ENCODE measurements around the gene EPHB6.

EPHB6 gene

DNA sequence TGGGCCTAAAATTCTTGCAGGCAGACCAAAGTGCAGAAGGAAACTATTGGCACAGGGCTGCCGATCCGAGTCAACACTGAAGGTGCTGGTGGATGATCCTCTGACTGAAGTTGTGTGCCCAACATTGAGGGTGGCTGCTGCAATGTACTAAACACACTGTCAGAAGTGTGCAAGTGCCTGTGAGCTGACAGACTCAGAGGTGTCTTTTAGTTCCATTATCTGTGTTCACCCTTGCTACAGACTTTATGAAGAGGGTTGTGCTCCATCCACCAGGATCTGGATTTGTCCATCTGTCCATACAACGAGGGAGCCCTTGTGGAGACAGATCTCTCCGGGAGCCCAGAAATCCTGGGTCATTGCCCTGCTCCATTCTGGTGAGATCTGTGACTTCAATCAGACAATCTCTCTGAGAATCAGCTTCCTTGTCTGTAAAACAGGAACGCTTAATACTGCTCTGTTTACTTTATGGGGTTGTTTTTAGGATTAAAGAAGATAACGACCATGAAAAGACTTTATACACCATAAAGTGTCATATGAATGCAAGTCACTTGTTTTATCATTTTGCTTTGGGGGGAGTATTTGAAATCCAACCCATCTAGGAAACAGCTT is 40.2 kb downstream of the EPHB6 start (continued):
- TF ChIP-seq ZNF19 (tag by site-specific recombination; IDR thresholded peaks at IDR 0.05; ENCODE audit: low read depth) (no peak), ZNF2 (tag by site-specific recombination; IDR thresholded peaks at IDR 0.05) (no peak), ZNF785 (tag by site-specific recombination; IDR thresholded peaks at IDR 0.05) (no peak), ZNF292 (tag by site-specific recombination; IDR thresholded peaks at IDR 0.05; ENCODE audit: borderline replicate concordance, low read depth) (no peak)
- TF ChIP-seq, protein P1, sequence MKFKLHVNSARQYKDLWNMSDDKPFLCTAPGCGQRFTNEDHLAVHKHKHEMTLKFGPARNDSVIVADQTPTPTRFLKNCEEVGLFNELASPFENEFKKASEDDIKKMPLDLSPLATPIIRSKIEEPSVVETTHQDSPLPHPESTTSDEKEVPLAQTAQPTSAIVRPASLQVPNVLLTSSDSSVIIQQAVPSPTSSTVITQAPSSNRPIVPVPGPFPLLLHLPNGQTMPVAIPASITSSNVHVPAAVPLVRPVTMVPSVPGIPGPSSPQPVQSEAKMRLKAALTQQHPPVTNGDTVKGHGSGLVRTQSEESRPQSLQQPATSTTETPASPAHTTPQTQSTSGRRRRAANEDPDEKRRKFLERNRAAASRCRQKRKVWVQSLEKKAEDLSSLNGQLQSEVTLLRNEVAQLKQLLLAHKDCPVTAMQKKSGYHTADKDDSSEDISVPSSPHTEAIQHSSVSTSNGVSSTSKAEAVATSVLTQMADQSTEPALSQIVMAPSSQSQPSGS (tag by site-specific recombination; IDR thresholded peaks at IDR 0.05; ENCODE audit: low read depth): no peak

DNA sequence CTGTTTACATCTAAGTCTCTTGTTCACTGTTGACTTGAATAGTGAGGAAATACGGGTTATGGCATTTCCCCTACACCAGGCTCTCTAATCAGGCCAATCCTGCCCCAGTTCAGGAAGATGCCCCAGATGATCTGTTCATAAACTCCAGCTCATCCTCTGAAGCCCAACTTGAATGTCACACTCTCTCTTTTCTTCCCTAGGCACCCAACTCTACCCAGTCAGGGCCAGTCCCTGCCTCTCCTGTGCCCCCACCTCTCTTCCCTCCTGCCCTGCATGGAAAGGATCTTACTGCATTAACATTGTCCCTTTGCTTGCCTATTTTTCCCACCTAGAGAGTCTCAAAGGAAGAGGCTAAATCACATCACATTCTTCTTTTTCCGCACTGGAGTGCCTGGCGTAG is 41.3 kb downstream of the EPHB6 start:
- Histone ChIP-seq H3K4me1 (ENCODE audit: control insufficient read depth, insufficient read depth, low read length) (no peaks in the 10 kb centered on the region), H3K4me3 (ENCODE audit: low read depth, low read length) (no peak overlapping the region), H3K27ac (ENCODE audit: extremely low read depth, low read depth, low read length) (no peak overlapping the region), H3K36me3 (ENCODE audit: control insufficient read depth in 2 of 2, insufficient read depth in 1 of 2, low read length in 2 of 2) (no peaks in the 10 kb centered on the region), H3K9me3 (ENCODE audit: control insufficient read depth, insufficient read depth, low read depth, low read length) (no peaks in the 10 kb centered on the region)
- ChIA-PET POLR2A (no interaction called here), CTCF (interaction anchor here (0.9 kb wide), 1 partner anchor 23 kb away, joined by 4 read pairs; no protein-coding TSS in a partner anchor)
- no peak for TF ChIP-seq ZBTB7A (tag by site-specific recombination; IDR thresholded peaks at IDR 0.05; ENCODE audit: low read depth)
- TF ChIP-seq ZXDB (tag by site-specific recombination; IDR thresholded peaks at IDR 0.05): no peak
- TF ChIP-seq, protein P2, sequence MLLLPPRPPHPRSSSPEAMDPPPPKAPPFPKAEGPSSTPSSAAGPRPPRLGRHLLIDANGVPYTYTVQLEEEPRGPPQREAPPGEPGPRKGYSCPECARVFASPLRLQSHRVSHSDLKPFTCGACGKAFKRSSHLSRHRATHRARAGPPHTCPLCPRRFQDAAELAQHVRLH (tag by site-specific recombination; IDR thresholded peaks at IDR 0.05): no peak
- TF ChIP-seq ZNF324 (tag by site-specific recombination; IDR thresholded peaks at IDR 0.05): no peak
- no peak for TF ChIP-seq ZNF530 (tag by site-specific recombination; IDR thresholded peaks at IDR 0.05; ENCODE audit: low read depth)
- no peak for TF ChIP-seq ZNF24 (tag by site-specific recombination; IDR thresholded peaks at IDR 0.05)
- TF ChIP-seq BCL11A (tag by site-specific recombination; IDR thresholded peaks at IDR 0.05; ENCODE audit: low read depth): no peak
- no peak for TF ChIP-seq PRDM1 (tag by site-specific recombination; IDR thresholded peaks at IDR 0.05)
- TF ChIP-seq, protein P3, sequence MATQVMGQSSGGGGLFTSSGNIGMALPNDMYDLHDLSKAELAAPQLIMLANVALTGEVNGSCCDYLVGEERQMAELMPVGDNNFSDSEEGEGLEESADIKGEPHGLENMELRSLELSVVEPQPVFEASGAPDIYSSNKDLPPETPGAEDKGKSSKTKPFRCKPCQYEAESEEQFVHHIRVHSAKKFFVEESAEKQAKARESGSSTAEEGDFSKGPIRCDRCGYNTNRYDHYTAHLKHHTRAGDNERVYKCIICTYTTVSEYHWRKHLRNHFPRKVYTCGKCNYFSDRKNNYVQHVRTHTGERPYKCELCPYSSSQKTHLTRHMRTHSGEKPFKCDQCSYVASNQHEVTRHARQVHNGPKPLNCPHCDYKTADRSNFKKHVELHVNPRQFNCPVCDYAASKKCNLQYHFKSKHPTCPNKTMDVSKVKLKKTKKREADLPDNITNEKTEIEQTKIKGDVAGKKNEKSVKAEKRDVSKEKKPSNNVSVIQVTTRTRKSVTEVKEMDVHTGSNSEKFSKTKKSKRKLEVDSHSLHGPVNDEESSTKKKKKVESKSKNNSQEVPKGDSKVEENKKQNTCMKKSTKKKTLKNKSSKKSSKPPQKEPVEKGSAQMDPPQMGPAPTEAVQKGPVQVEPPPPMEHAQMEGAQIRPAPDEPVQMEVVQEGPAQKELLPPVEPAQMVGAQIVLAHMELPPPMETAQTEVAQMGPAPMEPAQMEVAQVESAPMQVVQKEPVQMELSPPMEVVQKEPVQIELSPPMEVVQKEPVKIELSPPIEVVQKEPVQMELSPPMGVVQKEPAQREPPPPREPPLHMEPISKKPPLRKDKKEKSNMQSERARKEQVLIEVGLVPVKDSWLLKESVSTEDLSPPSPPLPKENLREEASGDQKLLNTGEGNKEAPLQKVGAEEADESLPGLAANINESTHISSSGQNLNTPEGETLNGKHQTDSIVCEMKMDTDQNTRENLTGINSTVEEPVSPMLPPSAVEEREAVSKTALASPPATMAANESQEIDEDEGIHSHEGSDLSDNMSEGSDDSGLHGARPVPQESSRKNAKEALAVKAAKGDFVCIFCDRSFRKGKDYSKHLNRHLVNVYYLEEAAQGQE (tag by site-specific recombination; IDR thresholded peaks at IDR 0.05): no peak
- no peak for TF ChIP-seq HOXD13 (CRISPR knock-in tag; IDR thresholded peaks at IDR 0.05; ENCODE audit: borderline replicate concordance)
- TF ChIP-seq IKZF3 (tag by site-specific recombination; IDR thresholded peaks at IDR 0.05): no peak
- TF ChIP-seq WT1 (tag by site-specific recombination; IDR thresholded peaks at IDR 0.05): no peak

DNA sequence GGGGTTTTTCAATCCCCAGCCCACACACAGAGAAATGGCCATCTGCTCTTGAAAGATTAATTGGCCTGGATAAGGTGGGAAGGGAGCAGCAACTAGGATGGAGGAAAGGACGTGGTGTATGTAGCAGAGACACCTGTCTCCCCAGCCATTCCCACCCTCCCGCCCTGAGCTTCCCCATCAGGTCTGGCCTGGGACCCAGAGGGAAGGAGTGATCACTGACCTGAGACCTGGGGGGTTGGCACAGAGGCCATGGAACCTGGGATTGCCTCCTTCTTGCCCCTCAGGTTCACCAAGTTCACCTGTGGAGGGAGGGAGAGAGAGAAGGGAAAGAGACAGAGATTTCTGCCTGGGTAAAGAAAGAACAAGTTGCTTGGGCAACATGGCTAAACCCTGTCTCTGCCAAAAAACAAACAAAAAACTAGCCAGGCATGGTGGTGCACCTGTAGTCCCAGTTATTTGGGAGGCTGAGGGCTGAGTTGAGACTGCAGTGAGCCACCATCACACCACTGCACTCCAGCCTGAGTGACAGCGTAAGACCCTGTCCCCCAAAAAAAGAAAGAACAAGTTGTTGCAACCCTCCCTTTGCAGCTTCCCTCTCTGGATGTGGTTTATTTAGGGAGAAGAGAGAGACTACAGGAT is 42.0 kb downstream of the EPHB6 start:
- no peak overlapping the region for H3K27ac ChIP-seq (ENCODE audit: extremely low read depth, low read depth, low read length)
- H3K36me3 ChIP-seq (ENCODE audit: control insufficient read depth in 2 of 2, insufficient read depth in 1 of 2, low read length in 2 of 2): no peaks in the 10 kb centered on the region
- ChIA-PET POLR2A (interaction anchor here (0.5 to 0.6 kb wide), 2 partner anchors 17 to 419 kb away, joined by 3 read pairs; no protein-coding TSS in a partner anchor), CTCF (interaction anchor here (1.0 kb wide), 1 partner anchor 104 kb away, joined by 5 read pairs; no protein-coding TSS in a partner anchor)
- no peak overlapping the region for H3K4me3 ChIP-seq (ENCODE audit: low read depth, low read length)
- H3K4me1 ChIP-seq (ENCODE audit: control insufficient read depth, insufficient read depth, low read length): no peaks in the 10 kb centered on the region
- H3K9me3 ChIP-seq (ENCODE audit: control insufficient read depth, insufficient read depth, low read depth, low read length): no peaks in the 10 kb centered on the region
- TF ChIP-seq ZNF561 (tag by site-specific recombination; IDR thresholded peaks at IDR 0.05; ENCODE audit: borderline replicate concordance) (no peak), SCRT1 (tag by site-specific recombination; IDR thresholded peaks at IDR 0.05; ENCODE audit: borderline replicate concordance) (no peak), ZNF10 (tag by site-specific recombination; IDR thresholded peaks at IDR 0.05) (no peak), ZNF24 (tag by site-specific recombination; IDR thresholded peaks at IDR 0.05) (no peak), ZNF529 (tag by site-specific recombination; IDR thresholded peaks at IDR 0.05; ENCODE audit: insufficient replicate concordance) (no peak), GLIS1 (tag by site-specific recombination; IDR thresholded peaks at IDR 0.05) (no peak)
- TF ChIP-seq, protein P4, sequence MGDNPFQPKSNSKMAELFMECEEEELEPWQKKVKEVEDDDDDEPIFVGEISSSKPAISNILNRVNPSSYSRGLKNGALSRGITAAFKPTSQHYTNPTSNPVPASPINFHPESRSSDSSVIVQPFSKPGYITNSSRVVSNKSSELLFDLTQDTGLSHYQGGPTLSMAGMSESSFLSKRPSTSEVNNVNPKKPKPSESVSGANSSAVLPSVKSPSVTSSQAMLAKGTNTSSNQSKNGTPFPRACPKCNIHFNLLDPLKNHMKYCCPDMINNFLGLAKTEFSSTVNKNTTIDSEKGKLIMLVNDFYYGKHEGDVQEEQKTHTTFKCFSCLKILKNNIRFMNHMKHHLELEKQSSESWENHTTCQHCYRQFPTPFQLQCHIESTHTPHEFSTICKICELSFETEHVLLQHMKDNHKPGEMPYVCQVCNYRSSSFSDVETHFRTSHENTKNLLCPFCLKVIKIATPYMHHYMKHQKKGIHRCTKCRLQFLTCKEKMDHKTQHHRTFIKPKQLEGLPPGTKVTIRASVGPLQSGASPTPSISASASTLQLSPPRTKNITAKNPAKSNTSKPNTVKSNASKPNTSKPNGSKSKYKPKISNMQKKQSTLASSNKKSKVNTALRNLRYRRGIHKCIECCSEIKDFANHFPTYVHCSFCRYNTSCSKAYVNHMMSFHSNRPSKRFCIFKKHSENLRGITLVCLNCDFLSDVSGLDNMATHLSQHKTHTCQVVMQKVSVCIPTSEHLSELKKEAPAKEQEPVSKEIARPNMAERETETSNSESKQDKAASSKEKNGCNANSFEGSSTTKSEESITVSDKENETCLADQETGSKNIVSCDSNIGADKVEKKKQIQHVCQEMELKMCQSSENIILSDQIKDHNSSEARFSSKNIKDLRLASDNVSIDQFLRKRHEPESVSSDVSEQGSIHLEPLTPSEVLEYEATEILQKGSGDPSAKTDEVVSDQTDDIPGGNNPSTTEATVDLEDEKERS (tag by site-specific recombination; IDR thresholded peaks at IDR 0.05): no peak
